Neutrophil (primary cell): ENCODE results near the gene ELAPOR1.
"Not testable (repeated sequence)": the region's sequence is repeated elsewhere in the genome, so short reads cannot be mapped to it uniquely, and the experiment has no call there.

ENCODE experiments used
- H3K27ac ChIP-seq: fragments of 200-600 bp; sonication (generic); 2 replicates; pipeline ENCODE4 v1.5.1; 2016; ENCODE audit warnings: mild to moderate bottlenecking, moderate library complexity
- H3K27me3 ChIP-seq: fragments of 200-600 bp; sonication (generic); 2 replicates; pipeline ENCODE4 v1.6.0; 2016; ENCODE audit warnings: mild to moderate bottlenecking
- H3K36me3 ChIP-seq: fragments of 200-600 bp; sonication (generic); 2 replicates; pipeline ENCODE4 v1.5.1; 2017
- H3K4me1 ChIP-seq, 2 experiments: fragments of 200-600 bp in 1 of 2; sonication (generic) in 1 of 2; 1 replicate in 1 of 2; 2 replicates in 1 of 2; pipeline versions ENCODE4 v1.5.1 to v1.6.1; 2013 to 2016; ENCODE audit warnings: low read depth in 1 of 2, low read length in 1 of 2, mild to moderate bottlenecking in 1 of 2, moderate library complexity in 1 of 2; ENCODE audit not compliant: control insufficient read depth in 1 of 2, insufficient read depth in 1 of 2
- H3K4me3 ChIP-seq, 2 experiments: fragments of 200-600 bp in 1 of 2; sonication (generic) in 1 of 2; 1 replicate in 1 of 2; 2 replicates in 1 of 2; pipeline ENCODE4 v1.5.1; 2013 to 2016; ENCODE audit warnings: low read depth in 1 of 2, low read length in 1 of 2, mild to moderate bottlenecking in 1 of 2, moderate library complexity in 1 of 2
- H3K9me3 ChIP-seq: fragments of 200-600 bp; sonication (generic); 2 replicates; pipeline ENCODE4 v1.5.1; 2016
- TF ChIP-seq, protein P1 (sequence below): fragments of 200-600 bp; sonication (generic); IDR thresholded peaks from 2 replicates; pipeline ENCODE4 v1.5.1; 2016; ENCODE audit warnings: antibody characterized with exemption

Gene ELAPOR1

DNA sequence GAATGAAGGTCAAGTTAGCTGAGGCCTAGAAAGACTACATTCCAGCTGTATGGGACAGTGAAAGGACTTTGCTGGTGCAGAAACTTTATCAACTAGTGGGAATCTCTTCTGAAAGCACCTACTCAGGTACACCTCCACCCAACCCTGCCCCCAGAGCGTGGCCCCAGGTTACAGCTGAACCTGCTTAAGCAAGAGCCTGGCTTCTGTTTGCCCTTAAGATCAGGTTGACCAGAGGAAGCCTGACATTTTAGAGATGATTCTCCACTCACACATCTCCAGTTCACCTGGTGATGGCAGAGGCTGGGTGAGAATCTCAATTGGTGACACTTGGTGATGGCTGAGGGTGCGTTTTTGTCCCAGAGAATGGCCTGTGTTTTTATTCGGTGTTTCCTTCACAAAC lies 24.0 kb downstream of the ELAPOR1 start:
- Histone ChIP-seq H3K4me1 (peaks cover 40 to 42% of the 10 kb centered on the region in 2 experiments), H3K9me3 (no peaks in the 10 kb centered on the region), H3K36me3 (no peaks in the 10 kb centered on the region), H3K27ac (peak overlapping the region; percentile 69), H3K4me3 (no peak overlapping the region), H3K27me3 (no peaks in the 10 kb centered on the region)
- TF ChIP-seq, protein P1, sequence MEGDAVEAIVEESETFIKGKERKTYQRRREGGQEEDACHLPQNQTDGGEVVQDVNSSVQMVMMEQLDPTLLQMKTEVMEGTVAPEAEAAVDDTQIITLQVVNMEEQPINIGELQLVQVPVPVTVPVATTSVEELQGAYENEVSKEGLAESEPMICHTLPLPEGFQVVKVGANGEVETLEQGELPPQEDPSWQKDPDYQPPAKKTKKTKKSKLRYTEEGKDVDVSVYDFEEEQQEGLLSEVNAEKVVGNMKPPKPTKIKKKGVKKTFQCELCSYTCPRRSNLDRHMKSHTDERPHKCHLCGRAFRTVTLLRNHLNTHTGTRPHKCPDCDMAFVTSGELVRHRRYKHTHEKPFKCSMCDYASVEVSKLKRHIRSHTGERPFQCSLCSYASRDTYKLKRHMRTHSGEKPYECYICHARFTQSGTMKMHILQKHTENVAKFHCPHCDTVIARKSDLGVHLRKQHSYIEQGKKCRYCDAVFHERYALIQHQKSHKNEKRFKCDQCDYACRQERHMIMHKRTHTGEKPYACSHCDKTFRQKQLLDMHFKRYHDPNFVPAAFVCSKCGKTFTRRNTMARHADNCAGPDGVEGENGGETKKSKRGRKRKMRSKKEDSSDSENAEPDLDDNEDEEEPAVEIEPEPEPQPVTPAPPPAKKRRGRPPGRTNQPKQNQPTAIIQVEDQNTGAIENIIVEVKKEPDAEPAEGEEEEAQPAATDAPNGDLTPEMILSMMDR = no peak

DNA sequence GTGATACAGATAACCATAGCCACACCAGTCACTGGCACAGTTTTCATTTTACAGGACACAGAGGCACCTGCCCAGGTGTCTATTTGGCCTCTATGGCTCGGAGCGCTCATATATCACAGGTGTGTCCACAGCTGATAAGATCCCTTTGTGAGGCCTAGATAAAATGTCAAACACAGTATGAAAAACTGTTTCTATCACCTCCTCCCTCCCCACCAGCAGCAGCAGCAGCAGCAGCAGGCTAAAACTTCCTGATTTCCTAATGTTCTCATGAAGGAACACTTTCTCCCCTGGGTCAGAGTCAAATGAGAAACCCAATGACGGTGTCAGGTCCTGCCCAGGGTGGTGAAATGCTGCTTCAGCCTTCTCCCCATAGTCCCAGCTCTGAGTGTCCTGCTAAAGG lies 24.4 kb downstream of the ELAPOR1 start:
- no peaks in the 10 kb centered on the region for H3K27me3 ChIP-seq
- peaks cover 36 to 38% of the 10 kb centered on the region in 2 experiments for H3K4me1 ChIP-seq
- TF ChIP-seq, protein P1 = no peak
- H3K9me3 ChIP-seq = no peaks in the 10 kb centered on the region
- no peaks in the 10 kb centered on the region for H3K36me3 ChIP-seq
- no peak overlapping the region for H3K4me3 ChIP-seq
- H3K27ac ChIP-seq = peak overlapping the region; percentile 69

DNA sequence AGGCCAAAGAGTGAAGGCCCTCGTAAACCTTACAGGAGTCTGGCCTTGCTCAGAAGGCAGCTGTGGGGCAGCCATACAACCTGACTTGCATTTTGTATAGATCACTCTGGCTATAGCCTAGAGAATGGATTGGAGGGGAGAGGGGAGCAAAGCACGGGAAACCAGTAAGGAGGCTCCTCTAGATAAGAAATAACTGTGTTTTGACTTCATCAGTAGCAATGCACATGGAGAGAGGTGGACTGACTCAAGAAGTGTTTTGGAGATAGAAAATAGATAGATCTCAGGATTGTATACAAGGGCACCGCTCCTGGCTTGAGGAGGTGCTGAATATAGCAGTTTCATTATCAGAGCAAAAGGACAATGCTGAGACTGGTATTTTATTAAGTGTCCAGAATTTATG lies 26.5 kb downstream of the ELAPOR1 start:
- no peak overlapping the region for H3K27ac ChIP-seq
- TF ChIP-seq, protein P1 = no peak
- no peaks in the 10 kb centered on the region for H3K9me3 ChIP-seq
- H3K36me3 ChIP-seq = no peaks in the 10 kb centered on the region
- peaks cover 15 to 18% of the 10 kb centered on the region in 2 experiments for H3K4me1 ChIP-seq
- no peak overlapping the region for H3K4me3 ChIP-seq
- H3K27me3 ChIP-seq = no peaks in the 10 kb centered on the region

GRCh38 chr1:109142260-109142659 lies 28.3 kb downstream of the ELAPOR1 start:
- Histone ChIP-seq H3K4me1 (peaks cover 14 to 16% of the 10 kb centered on the region in 2 experiments), H3K27me3 (no peaks in the 10 kb centered on the region), H3K27ac (no peak overlapping the region), H3K36me3 (no peaks in the 10 kb centered on the region), H3K9me3 (no peaks in the 10 kb centered on the region), H3K4me3 (no peak overlapping the region)
- TF ChIP-seq, protein P1 = no peak

DNA sequence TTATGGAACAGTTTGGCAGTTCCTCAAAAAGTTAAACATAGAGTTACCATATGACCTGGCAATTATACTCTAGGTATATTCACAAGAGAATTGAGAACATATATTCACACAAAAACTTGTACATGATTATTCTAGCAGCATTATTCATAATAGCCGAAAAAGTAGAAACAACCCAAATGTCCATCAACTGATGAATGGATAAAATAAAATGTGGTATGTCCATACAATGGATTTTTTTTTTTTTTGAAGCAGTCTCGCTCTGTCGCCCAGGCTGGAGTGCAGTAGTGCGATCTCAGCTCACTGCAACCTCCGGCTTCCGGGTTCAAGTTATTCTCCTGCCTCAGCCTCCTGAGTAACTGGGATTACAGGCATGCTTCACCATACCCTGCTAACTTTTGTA lies 28.8 kb downstream of the ELAPOR1 start:
- not testable (repeated sequence) for H3K36me3 ChIP-seq, H3K27ac ChIP-seq, H3K9me3 ChIP-seq, H3K4me3 ChIP-seq, H3K27me3 ChIP-seq
- H3K4me1 ChIP-seq = peaks cover 12 to 15% of the 10 kb centered on the region in 2 experiments

DNA sequence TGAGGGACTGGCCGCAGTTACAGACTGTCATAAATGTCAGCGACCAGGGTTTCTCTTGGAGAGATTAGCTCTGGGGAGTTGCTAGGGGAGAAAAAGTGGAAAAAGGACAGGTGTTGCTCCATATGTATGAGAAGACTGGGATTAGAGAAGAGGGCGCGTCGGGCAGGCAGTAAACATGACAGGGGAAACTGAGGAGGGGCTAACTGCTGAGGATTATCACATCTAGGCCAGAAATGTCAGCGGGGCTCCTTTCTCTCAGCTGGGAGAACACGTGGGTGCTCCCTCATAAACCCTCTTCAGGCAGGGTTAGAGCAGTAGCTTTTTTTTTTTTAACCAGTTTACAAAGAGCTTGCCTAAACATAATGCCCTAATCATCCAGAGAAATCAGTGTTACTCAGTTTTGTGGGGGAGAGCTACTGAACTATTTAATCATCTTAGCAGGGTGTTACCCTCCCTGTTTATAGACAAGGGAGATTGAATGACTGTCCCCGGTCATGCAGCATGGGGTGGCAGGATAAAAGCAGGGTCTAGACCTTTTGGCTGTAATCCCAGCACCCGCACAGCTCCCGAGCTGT lies 35.2 kb downstream of the ELAPOR1 start:
- Histone ChIP-seq H3K36me3 (no peaks in the 10 kb centered on the region), H3K27me3 (no peaks in the 10 kb centered on the region), H3K4me1 (no peaks in the 10 kb centered on the region), H3K4me3 (no peak overlapping the region), H3K9me3 (no peaks in the 10 kb centered on the region), H3K27ac (no peak overlapping the region)
- TF ChIP-seq, protein P1 = no peak
